GM21576 (cell line): ENCODE data around the gene MADCAM1.

Source experiments
- ATAC-seq: cut with Tn5 transposase; IDR thresholded peaks from one replicate; pipeline ENCODE4 v1.9.1; 2021; ENCODE audit warnings: mild to moderate bottlenecking, moderate library complexity; ENCODE audit not compliant: unreplicated experiment

MADCAM1 gene

DNA sequence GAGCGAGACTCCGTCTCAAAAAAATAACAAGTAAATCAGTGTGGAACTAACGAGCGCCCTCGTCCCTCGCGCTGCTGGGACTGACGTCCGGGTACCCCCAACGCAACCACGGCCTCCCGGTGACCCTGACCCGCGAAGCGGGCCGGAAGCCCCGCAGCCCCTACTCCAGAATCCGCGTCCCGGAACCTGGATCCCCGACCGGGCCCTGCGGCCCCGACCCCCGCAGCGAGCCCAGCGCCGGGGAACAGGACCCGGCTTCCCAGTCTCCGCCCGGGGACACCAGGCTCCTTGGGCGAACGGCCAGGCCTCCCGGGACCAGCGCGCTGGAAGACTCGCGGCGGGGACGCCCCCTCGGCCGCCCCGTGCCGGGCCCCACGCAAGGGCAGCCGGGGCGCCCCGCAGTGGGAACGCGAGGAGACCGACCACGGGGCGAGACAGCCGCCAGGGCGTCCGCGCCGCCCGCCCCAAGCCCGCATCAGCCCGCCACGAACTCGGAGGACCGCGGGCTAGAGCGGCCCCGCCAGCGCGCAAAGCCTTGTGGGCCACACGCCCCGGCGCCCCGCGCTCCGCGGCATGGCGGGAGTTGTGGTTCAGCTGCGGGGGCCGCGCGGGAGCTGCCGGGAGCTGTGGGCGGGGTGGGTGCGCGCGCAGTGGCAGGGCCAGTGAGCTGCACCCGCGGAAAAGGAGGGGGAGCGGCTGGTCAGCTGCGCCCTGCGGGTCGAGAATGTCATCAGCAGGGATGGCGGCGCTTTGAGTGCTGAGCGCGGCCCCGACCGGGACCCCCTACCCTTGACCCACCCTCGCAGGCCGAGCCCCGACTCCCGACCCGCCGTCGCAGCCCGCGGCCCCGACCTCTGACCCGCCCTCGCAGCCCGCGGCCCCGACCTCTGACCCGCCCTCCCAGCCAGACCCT lies 7.5 kb upstream of the MADCAM1 start:
- ATAC-seq = peak; percentile 78

DNA sequence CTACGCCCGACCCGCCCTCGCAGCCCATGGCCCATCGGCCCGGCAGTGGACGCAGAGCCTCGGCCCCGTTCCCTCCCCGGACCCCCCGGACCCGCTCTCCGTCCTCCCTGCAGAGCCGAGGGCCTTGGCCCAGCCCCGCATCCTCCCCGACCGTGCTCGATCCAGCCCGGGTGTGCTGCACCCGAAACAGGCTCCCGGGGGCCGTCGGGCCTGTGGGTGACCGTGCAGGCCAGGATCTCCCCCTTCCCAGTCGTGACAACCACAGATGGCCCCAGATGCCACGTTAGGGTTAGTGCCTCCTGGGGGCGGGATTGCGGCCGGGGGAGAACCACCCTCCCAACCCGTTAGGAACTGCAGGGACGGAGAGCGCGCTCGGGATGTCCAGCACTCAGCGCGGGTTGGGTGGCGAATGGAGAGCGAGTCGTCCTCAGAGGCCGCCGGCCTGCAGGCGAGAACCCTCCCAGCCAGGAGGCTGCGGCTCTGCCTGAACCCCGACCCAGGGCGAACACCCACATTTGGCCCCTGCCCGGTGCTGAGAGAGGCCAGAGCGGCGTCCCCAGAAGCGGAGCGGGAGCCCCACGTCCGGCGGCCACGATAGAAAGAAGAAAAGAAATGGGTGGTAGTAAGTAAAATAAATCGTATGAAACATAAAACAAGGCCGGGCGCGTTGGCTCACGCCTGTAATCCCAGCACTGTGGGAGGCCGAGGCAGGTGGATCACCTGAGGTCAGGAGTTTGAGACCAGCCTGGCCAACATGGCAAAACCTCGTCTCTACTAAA lies 6.7 kb upstream of the MADCAM1 start:
- peak; percentile 5 for ATAC-seq

- no peak for ATAC-seq
Measured at GRCh38 chr19:491146-491741, 5.0 kb upstream of the MADCAM1 start.

DNA sequence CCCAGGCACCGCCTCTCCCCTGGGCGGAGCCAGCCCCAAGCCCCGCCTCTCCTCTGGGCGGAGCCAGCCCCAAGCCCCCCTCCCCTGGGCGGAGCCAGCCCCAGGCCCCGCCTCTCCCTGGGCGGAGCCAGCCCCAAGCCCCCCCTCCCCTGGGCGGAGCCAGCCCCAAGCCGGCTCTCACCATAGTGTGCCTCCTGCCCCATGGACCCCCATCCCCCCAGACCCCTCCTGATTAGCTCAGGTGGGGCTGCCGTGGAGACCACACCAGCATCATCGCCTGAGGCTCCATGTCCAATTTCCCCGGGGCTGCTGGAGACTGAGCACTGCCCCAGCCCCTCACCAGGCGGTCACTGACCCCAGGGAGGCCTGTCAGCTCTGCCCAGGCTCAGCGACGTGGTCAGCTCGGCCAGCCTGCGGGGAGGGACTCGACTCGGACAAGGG lies 4.2 kb upstream of the MADCAM1 start:
- no peak for ATAC-seq

- ATAC-seq = no peak
Measured at GRCh38 chr19:493391-494170, 2.7 kb upstream of the MADCAM1 start.

GRCh38 chr19:494171-495080 lies 1.9 kb upstream of the MADCAM1 start:
- no peak for ATAC-seq

GRCh38 chr19:495081-495401 lies 1.2 kb upstream of the MADCAM1 start:
- ATAC-seq = no peak

GRCh38 chr19:495402-496111 lies 729 bp upstream of the MADCAM1 start:
- no peak for ATAC-seq

DNA sequence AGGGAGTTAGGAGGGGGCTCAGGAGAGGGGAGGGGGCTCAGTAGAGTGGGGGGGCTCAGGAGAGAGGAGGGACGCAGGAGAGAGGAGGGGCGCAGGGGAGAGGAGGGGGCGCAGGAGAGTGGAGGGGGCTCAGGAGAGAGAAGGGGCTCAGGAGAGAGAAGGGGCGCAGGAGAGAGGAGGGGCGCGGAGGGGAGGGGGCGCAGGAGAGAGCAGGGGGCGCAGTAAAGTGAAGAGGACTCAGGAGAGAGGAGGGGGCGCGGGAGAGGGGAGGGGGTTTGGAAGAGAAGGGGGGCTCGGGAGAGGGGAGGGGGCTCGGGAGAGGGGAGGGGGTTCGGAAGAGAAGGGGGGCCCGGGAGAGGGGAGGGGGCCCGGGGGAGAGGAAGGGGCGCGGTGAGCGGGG lies 700 bp downstream of the MADCAM1 start:
- no peak for ATAC-seq

DNA sequence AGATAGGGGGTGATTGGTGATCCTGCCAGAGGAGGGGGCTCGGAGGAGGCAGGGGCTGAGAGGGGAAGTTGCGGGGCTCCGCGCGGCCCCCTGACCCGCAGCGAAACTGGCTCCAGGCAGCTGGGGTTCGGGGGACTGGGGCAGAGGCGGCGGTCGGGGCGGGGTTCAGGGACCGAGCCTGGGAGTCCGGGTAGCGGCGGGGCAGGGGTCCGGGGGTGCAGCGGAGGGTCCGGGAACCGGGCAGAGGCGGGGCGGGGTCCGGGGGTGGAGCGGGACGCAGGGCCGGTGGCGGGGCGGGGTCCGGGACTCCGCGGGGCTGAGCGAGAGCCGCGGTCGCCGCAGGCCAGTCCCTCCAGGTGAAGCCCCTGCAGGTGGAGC lies 1.2 kb downstream of the MADCAM1 start:
- ATAC-seq = no peak

GRCh38 chr19:497869-498510 lies 1.7 kb downstream of the MADCAM1 start:
- no peak for ATAC-seq

- no peak for ATAC-seq
Measured at GRCh38 chr19:498511-498891, 2.2 kb downstream of the MADCAM1 start.

GRCh38 chr19:498977-499623 lies 2.8 kb downstream of the MADCAM1 start:
- no peak for ATAC-seq

DNA sequence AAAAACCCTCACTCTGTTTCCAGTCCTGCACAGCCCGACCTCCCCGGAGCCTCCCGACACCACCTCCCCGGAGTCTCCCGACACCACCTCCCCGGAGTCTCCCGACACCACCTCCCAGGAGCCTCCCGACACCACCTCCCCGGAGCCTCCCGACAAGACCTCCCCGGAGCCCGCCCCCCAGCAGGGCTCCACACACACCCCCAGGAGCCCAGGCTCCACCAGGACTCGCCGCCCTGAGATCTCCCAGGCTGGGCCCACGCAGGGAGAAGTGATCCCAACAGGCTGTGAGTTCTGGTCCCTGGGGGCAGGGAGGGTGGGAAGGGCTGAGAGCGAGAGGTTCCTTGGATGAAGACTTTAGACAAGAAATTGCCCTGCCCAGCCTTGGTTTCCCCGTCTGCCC lies 5.4 kb downstream of the MADCAM1 start:
- ATAC-seq = no peak

DNA sequence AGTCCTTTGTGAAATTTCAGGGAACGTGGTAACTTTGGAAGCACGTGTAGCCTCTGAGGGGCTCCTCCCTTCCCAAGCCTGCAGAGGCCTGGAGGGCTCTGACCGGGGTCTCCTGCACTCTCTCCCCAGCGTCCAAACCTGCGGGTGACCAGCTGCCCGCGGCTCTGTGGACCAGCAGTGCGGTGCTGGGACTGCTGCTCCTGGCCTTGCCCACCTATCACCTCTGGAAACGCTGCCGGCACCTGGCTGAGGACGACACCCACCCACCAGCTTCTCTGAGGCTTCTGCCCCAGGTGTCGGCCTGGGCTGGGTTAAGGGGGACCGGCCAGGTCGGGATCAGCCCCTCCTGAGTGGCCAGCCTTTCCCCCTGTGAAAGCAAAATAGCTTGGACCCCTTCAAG lies 8.3 kb downstream of the MADCAM1 start:
- ATAC-seq = no peak

DNA sequence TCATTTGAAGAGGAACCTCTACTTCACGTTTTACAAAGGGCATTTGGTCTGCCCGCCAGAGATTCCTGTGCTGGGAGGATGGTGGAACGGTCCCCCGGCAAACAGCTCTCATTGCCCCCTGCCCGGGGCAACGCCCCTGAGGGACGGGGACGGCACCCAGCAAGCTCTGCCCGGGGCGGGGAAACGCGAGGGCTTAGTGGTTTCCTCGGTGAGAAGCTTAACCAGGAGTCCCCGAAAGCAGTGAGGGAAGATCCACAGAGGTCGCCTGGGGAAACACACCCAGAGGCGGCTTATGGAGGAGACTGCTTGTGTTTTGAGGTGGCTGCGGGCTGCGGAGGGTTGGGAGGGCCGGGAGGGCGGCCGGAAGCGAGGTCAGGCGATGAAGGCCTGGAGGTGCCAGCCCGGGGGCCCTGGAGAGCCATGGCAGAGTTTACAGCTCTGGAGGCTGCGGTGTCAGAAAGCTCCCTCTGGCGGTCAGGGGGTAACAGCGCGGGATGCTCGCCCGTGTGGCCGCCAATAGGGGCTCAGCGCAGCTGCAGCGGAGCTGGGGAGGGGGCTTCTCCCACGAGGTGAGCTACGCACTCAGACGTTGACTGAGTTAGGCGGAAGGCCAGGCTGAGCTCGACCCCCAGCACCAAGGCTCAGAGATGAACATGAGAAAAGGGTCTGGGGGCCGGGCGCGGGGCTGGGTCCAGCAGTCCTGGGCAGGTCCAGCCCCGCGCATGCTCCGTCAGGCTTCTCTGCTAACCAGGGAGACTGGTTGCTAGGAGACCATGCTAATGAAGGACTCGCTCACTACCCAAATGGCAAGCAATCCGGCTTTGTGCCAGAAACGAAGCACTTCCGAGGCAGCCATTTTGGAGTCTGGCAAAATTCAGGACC lies 10.4 kb downstream of the MADCAM1 start:
- peak; percentile 65 for ATAC-seq
